Measurements from ENCODE around the gene ADCK1.

DNA sequence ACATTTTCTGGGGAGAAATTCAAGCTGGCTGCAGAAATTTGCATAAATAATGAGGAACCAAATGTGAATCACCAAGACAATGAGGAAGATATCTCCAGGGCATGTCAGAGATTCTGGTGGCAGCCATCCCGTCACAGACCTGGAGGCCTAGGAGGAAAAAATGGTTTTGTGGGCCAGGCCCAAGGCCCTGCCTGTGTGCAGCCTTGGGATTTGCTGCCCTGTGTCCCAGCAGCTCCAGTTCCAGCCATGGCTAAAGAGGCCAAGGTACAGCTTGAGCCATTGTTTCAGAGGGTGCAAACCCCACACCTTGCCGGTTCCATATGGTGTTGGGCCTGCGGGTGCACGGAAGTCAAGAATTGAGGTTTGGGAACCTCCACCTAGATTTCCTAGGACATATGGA is 147.5 kb downstream of the ADCK1 start:
- TF ChIP-seq POLR2A (IDR thresholded peaks at IDR 0.05; ENCODE audit: low read depth, low read length): no peak
- TF ChIP-seq, protein P1, sequence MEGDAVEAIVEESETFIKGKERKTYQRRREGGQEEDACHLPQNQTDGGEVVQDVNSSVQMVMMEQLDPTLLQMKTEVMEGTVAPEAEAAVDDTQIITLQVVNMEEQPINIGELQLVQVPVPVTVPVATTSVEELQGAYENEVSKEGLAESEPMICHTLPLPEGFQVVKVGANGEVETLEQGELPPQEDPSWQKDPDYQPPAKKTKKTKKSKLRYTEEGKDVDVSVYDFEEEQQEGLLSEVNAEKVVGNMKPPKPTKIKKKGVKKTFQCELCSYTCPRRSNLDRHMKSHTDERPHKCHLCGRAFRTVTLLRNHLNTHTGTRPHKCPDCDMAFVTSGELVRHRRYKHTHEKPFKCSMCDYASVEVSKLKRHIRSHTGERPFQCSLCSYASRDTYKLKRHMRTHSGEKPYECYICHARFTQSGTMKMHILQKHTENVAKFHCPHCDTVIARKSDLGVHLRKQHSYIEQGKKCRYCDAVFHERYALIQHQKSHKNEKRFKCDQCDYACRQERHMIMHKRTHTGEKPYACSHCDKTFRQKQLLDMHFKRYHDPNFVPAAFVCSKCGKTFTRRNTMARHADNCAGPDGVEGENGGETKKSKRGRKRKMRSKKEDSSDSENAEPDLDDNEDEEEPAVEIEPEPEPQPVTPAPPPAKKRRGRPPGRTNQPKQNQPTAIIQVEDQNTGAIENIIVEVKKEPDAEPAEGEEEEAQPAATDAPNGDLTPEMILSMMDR (IDR thresholded peaks at IDR 0.05; ENCODE audit: extremely low read depth in 1 of 2, insufficient read depth in 1 of 2, low read depth in 1 of 2, low read length in 2 of 2): no peak
- no peak for TF ChIP-seq EZH2 (IDR thresholded peaks at IDR 0.05; ENCODE audit: borderline replicate concordance, low read depth, low read length, severe bottlenecking)
- no peak for TF ChIP-seq POLR2AphosphoS5 (IDR thresholded peaks at IDR 0.05; ENCODE audit: insufficient read depth, low read depth, low read length)
- TF ChIP-seq, protein P2, sequence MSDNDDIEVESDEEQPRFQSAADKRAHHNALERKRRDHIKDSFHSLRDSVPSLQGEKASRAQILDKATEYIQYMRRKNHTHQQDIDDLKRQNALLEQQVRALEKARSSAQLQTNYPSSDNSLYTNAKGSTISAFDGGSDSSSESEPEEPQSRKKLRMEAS (IDR thresholded peaks at IDR 0.05; ENCODE audit: insufficient read depth, insufficient read length): no peak
- no peak for TF ChIP-seq JUN (IDR thresholded peaks at IDR 0.05; ENCODE audit: borderline replicate concordance, insufficient read depth, insufficient read length, low read depth)
